Measurements from ENCODE around the gene CYB5B.

DNA sequence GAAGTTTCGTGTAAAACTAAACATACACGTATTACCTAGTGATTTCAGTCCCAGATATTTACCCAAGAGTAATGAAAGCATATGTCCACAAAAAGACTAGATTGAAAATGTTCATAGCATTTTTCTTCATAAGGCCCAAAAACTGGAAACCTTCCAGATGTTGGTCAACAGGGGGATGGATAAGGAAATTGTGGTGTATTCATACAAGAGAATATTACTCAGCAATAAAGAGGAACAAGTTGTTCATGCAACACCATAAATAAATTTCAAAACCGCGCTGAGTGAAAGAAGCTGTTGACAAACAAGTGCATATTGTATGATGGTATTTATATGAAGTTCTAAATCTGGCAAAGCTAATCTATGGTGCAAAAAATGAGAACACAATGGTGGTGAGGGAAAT, 87.2 kb downstream of the CYB5B start:
- TF ChIP-seq POLR2A (IDR thresholded peaks at IDR 0.05; ENCODE audit: low read depth, low read length) (no peak), POLR2AphosphoS5 (IDR thresholded peaks at IDR 0.05; ENCODE audit: low read depth, low read length) (no peak), TAF1 (IDR thresholded peaks at IDR 0.05; ENCODE audit: low read depth, low read length) (no peak)
